GM18951 (cell line): ENCODE results near the gene TNFSF4.

Experiments used
- POLR2A ChIP-seq: IDR thresholded peaks from 4 replicates; pipeline ENCODE4 v1.6.1; 2011; ENCODE audit warnings: mild to moderate bottlenecking; ENCODE audit not compliant: insufficient read length, insufficient read depth; ENCODE audit errors: extremely low read depth
- in situ Hi-C: fragments of 300-500 bp; cut with MboI; formaldehyde crosslinking; loops from one replicate; pipeline ENCODE4 v1.12.0; 2022; ENCODE audit warnings: low sequenced_read_pairs, mixed read lengths, inconsistent platforms; ENCODE audit not compliant: unreplicated experiment

TNFSF4 gene

GRCh38 chr1:173224280-173224892 is 17.3 kb upstream of the TNFSF4 start:
- in situ Hi-C loops = loop anchor here (25.0 kb wide), 1 partner anchor 188 kb away; no protein-coding TSS in a partner anchor
- no peak for TF ChIP-seq POLR2A

GRCh38 chr1:173223031-173223380 is 15.9 kb upstream of the TNFSF4 start:
- in situ Hi-C loops = loop anchor here (25.0 kb wide), 1 partner anchor 189 kb away; no protein-coding TSS in a partner anchor
- TF ChIP-seq POLR2A = no peak

GRCh38 chr1:173222149-173223030 is 15.3 kb upstream of the TNFSF4 start:
- in situ Hi-C loops = loop anchor here (25.0 kb wide), 1 partner anchor 190 kb away; no protein-coding TSS in a partner anchor
- no peak for TF ChIP-seq POLR2A

GRCh38 chr1:173220157-173220556 is 13.0 kb upstream of the TNFSF4 start:
- TF ChIP-seq POLR2A = no peak
- in situ Hi-C loops = loop anchor here (25.0 kb wide), 1 partner anchor 192 kb away; no protein-coding TSS in a partner anchor

- in situ Hi-C loops = loop anchor here (25.0 kb wide), 1 partner anchor 199 kb away; no protein-coding TSS in a partner anchor
- TF ChIP-seq POLR2A = no peak
Observed at GRCh38 chr1:173213665-173214064, 6.5 kb upstream of the TNFSF4 start.

DNA sequence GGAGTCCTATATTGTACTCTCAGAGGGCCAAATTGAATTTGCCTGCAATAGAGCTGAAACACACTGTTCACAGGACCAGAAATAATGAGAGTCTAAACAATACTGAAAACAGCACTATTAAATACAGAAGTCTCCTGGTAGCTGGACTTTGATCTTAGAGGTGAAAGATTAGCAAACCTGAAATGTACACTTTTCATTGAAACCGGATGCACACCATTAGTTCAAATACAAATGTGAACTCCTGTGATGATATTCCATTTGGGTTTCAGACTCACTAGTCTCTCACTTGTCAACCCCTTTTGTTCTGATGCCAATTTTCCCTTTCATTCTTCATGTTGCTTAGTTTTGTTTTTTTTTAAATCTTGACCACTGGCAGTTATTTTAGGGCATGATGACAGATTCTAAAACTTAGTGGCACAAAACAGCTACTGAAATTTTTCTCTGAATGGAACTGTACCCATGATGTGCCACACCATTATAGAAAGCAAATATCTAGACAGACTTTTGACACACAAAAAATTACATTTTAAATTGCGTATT is 5.9 kb upstream of the TNFSF4 start:
- no peak for TF ChIP-seq POLR2A
- in situ Hi-C loops = loop anchor here (25.0 kb wide), 1 partner anchor 199 kb away; no protein-coding TSS in a partner anchor

GRCh38 chr1:173210716-173211231 is 3.6 kb upstream of the TNFSF4 start:
- in situ Hi-C loops = loop anchor here (25.0 kb wide), 1 partner anchor 202 kb away; no protein-coding TSS in a partner anchor

GRCh38 chr1:173210283-173210682 is 3.2 kb upstream of the TNFSF4 start:
- no peak for TF ChIP-seq POLR2A
- in situ Hi-C loops = loop anchor here (25.0 kb wide), 1 partner anchor 202 kb away; no protein-coding TSS in a partner anchor

More at GRCh38 chr1:173210716-173211231, 3.6 kb upstream of the TNFSF4 start:
- TF ChIP-seq POLR2A = no peak

DNA sequence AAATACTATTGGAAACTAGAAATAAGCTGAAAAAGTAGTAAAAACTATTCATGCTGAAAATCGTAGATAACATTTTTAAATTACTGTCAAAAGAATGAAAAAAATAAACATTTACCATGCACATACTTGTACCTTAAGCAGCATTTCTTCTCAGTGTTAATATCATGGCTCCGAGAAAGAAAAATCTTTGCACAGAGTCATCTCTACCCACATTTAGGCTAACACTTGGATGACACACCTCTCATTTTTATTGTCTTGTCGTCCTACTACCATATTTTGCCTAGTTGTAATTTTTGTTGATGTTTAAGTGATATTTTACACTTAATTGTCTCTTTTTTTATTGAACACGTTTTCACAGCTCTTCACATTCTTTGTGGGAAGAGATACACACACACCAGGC is 1.7 kb upstream of the TNFSF4 start:
- in situ Hi-C loops = loop anchor here (5.0 to 25.0 kb wide), 3 partner anchors 203 to 467 kb away; no protein-coding TSS in a partner anchor
- no peak for TF ChIP-seq POLR2A

DNA sequence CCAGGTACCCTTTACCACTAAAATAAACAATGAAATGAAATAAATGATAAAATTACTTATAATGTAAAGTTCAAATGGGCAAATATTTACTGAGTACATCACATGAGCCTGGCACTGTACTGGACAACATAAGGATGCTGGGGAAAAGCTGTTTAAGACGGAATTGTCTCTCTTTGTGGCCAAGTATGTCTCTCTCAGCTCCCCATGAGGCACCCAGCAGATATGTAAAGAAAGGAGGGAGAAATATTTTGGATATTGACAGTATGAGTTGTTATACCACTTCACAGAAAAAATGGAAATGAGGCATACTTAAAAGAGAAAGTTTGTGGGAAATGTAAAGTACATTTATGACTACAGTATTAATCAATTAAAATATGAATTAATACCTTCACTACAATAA is 1.0 kb upstream of the TNFSF4 start:
- in situ Hi-C loops = loop anchor here (5.0 to 25.0 kb wide), 3 partner anchors 204 to 466 kb away; no protein-coding TSS in a partner anchor

GRCh38 chr1:173205146-173206051 is 1.7 kb downstream of the TNFSF4 start:
- in situ Hi-C loops = loop anchor here (5.0 to 25.0 kb wide), 3 partner anchors 207 to 463 kb away; no protein-coding TSS in a partner anchor
- TF ChIP-seq POLR2A = no peak

More for the DNA sequence above, 1.0 kb upstream of the TNFSF4 start:
- no peak for TF ChIP-seq POLR2A

- in situ Hi-C loops = loop anchor here (5.0 to 25.0 kb wide), 3 partner anchors 208 to 462 kb away; no protein-coding TSS in a partner anchor
- TF ChIP-seq POLR2A = no peak
Observed at GRCh38 chr1:173204693-173205092, 2.4 kb downstream of the TNFSF4 start.
